ENCODE results near the gene RAB3C.

Gene RAB3C

GRCh38 chr5:58885260-58885659 is 302.4 kb downstream of the RAB3C start:
- CTCF ChIA-PET, result interaction anchor here (1.2 to 10.0 kb wide), 19 partner anchors 10 to 1587 kb away, joined by 3 to 90 read pairs (median 6); no protein-coding TSS in a partner anchor
- DNase-seq (ENCODE audit: extremely low spot score), result no peak
- POLR2A ChIA-PET, result no interaction called here

GRCh38 chr5:58886315-58887207 is 303.7 kb downstream of the RAB3C start:
- TF ChIP-seq CTCF (IDR thresholded peaks at IDR 0.05; ENCODE audit: control extremely low read depth, extremely low read depth, low read depth, missing control alignments), result peak; percentile 90
- ChIA-PET CTCF (interaction anchor here (0.6 to 10.0 kb wide), 68 partner anchors 8 to 1589 kb away, joined by 3 to 90 read pairs (median 4); no protein-coding TSS in a partner anchor), POLR2A (no interaction called here)
- DNase-seq (ENCODE audit: extremely low spot score), result peak; percentile 73

More at GRCh38 chr5:58885260-58885659, 302.4 kb downstream of the RAB3C start:
- TF ChIP-seq CTCF (IDR thresholded peaks at IDR 0.05; ENCODE audit: control extremely low read depth, extremely low read depth, low read depth, missing control alignments), result no peak

- ChIA-PET CTCF (interaction anchor here (0.6 to 10.0 kb wide), 43 partner anchors 8 to 1588 kb away, joined by 3 to 90 read pairs (median 4); no protein-coding TSS in a partner anchor), POLR2A (no interaction called here)
- TF ChIP-seq CTCF (IDR thresholded peaks at IDR 0.05; ENCODE audit: control extremely low read depth, extremely low read depth, low read depth, missing control alignments), result no peak
- DNase-seq (ENCODE audit: extremely low spot score), result no peak
These were observed 304.4 kb downstream of the RAB3C start for GRCh38 chr5:58887311-58887710.

GRCh38 chr5:58887721-58888409 is 305.0 kb downstream of the RAB3C start:
- ChIA-PET POLR2A (no interaction called here), CTCF (interaction anchor here (1.1 to 10.0 kb wide), 13 partner anchors 7 to 440 kb away, joined by 3 to 90 read pairs (median 5); no protein-coding TSS in a partner anchor)
- TF ChIP-seq CTCF (IDR thresholded peaks at IDR 0.05; ENCODE audit: control extremely low read depth, extremely low read depth, low read depth, missing control alignments), result no peak
- no peak for DNase-seq (ENCODE audit: extremely low spot score)

GRCh38 chr5:58890265-58890664 is 307.4 kb downstream of the RAB3C start:
- TF ChIP-seq CTCF (IDR thresholded peaks at IDR 0.05; ENCODE audit: control extremely low read depth, extremely low read depth, low read depth, missing control alignments), result no peak
- no peak for DNase-seq (ENCODE audit: extremely low spot score)
- ChIA-PET CTCF (interaction anchor here (0.6 to 3.2 kb wide), 8 partner anchors 14 to 491 kb away, joined by 3 to 9 read pairs (median 6); no protein-coding TSS in a partner anchor), POLR2A (no interaction called here)

GRCh38 chr5:58890701-58891085 is 307.8 kb downstream of the RAB3C start:
- ChIA-PET CTCF (interaction anchor here (1.0 to 8.1 kb wide), 15 partner anchors 7 to 910 kb away, joined by 3 to 90 read pairs (median 7); no protein-coding TSS in a partner anchor), POLR2A (no interaction called here)
- TF ChIP-seq CTCF (IDR thresholded peaks at IDR 0.05; ENCODE audit: control extremely low read depth, extremely low read depth, low read depth, missing control alignments), result no peak
- DNase-seq (ENCODE audit: extremely low spot score), result no peak

All from GM10248 (cell line).